K562 (cell line): ENCODE data around the gene VPS11. TPM values are rescaled to one million over a fixed set of nuclear protein-coding genes. Genes with fewer than 3 reads are reported as not detected.

Experiments used
- ESRRB ChIP-seq: fragments of 250-450 bp; sonication (Bioruptor Pico); IDR thresholded peaks from 2 replicates; pipeline ENCODE4 v1.5.0; 2020; ENCODE audit warnings: mild to moderate bottlenecking, moderate library complexity, borderline replicate concordance
- HCFC1 ChIP-seq: IDR thresholded peaks from 2 replicates; pipeline ENCODE4 v1.6.1; 2012; ENCODE audit warnings: low read depth, low read length, improper control_type of control experiment
- HDAC1 ChIP-seq, 2 experiments: fragments of 450-650 bp; IDR thresholded peaks; 2 replicates each; pipeline ENCODE4 v1.6.1; 2016 to 2017; ENCODE audit warnings: inconsistent platforms in 1 of 2, mild to moderate bottlenecking in 1 of 2, moderate library complexity in 1 of 2
- HDAC2 ChIP-seq: fragments of 450-650 bp; IDR thresholded peaks from 2 replicates; pipeline ENCODE4 v1.6.1; 2016; ENCODE audit warnings: mild to moderate bottlenecking
- HMGN3 ChIP-seq: IDR thresholded peaks from 2 replicates; pipeline ENCODE4 v1.6.1; 2011; ENCODE audit warnings: borderline replicate concordance, low read depth, mild to moderate bottlenecking, mixed read lengths, low read length; ENCODE audit not compliant: insufficient read length; ENCODE audit errors: extremely low read depth
- KDM1A ChIP-seq, 2 experiments: fragments of 450-650 bp; IDR thresholded peaks; 2 replicates each; pipeline ENCODE4 v1.6.1; 2016; ENCODE audit warnings: mild to moderate bottlenecking in 2 of 2
- KLF6 ChIP-seq: fragments of 250-450 bp; sonication (Bioruptor Pico); IDR thresholded peaks from 2 replicates; pipeline ENCODE4 v1.4.0; 2020; ENCODE audit warnings: mild to moderate bottlenecking, moderate library complexity, borderline replicate concordance
- MEIS2 ChIP-seq: fragments of 450-650 bp; IDR thresholded peaks from 2 replicates; pipeline ENCODE4 v1.6.1; 2014; ENCODE audit warnings: mild to moderate bottlenecking; ENCODE audit not compliant: partially characterized antibody
- MYNN ChIP-seq, 2 experiments: sonication (generic); formaldehyde crosslinking in 1 of 2; IDR thresholded peaks; 2 replicates each; pipeline versions ENCODE4 v1.5.0 to v1.6.1; 2016 to 2020; ENCODE audit warnings: antibody characterized with exemption in 1 of 2, missing genetic modification reagents in 1 of 2
- NR4A1 ChIP-seq, 2 experiments: fragments of 250-450 bp in 1 of 2; fragments of 450-650 bp in 1 of 2; sonication (Bioruptor Pico) in 1 of 2; IDR thresholded peaks; 2 replicates each; pipeline versions ENCODE4 v1.4.0 to v1.6.1; 2016 to 2020; ENCODE audit warnings: mild to moderate bottlenecking in 2 of 2, missing compliant biosample characterization in 1 of 2, missing genetic modification characterization in 1 of 2, moderate library complexity in 1 of 2
- PML ChIP-seq: IDR thresholded peaks from 2 replicates; pipeline ENCODE4 v1.6.1; 2012; ENCODE audit warnings: low read length, inconsistent platforms
- PRPF4 ChIP-seq: fragments of 200-400 bp; formaldehyde crosslinking; IDR thresholded peaks from one replicate; pipeline ENCODE4 v1.6.1; 2017; ENCODE audit warnings: low read length, low read depth, mild to moderate bottlenecking; ENCODE audit not compliant: insufficient read depth, poor library complexity, severe bottlenecking
- RFX1 ChIP-seq: fragments of 450-650 bp; IDR thresholded peaks from 2 replicates; pipeline ENCODE4 v1.6.1; 2016; ENCODE audit warnings: mild to moderate bottlenecking, moderate library complexity
- XRCC5 ChIP-seq: fragments of 200-400 bp; formaldehyde crosslinking; IDR thresholded peaks from 2 replicates; pipeline ENCODE4 v1.6.1; 2017; ENCODE audit warnings: low read depth, mild to moderate bottlenecking, low read length
- ZFX ChIP-seq: sonication (generic); formaldehyde crosslinking; IDR thresholded peaks from 2 replicates; pipeline ENCODE4 v1.8.0; 2022; ENCODE audit warnings: mild to moderate bottlenecking, missing genetic modification reagents, moderate library complexity
- ZNF274 ChIP-seq: IDR thresholded peaks from 2 replicates; pipeline ENCODE4 v1.6.1; 2011; ENCODE audit warnings: low read depth, mild to moderate bottlenecking, low read length, moderate library complexity, borderline replicate concordance
- polyA plus RNA-seq, 8 experiments: library from polyadenylated mRNA; depleted of rRNA in 4 of 8; stranded (reverse) in 5 of 8; unstranded in 3 of 8; fragments of >200 nt; fragmentation: Nextera tagmentation in 2 of 8; fragmentation: Illumina TruSeq in 1 of 8; extraction: Ambion mirVana in 2 of 8; extraction: Trizol in 1 of 8; gene quantifications; 2 replicates each; pipeline versions ENCODE4 v1.2.1 to v1.2.3, GENCODE V29; 2011 to 2014; ENCODE audit warnings: inconsistent platforms in 1 of 8, missing spikeins in 1 of 8
- total RNA-seq, 7 experiments: library from RNA; depleted of rRNA in 6 of 7; stranded (reverse); fragments of >200 nt in 6 of 7; fragmentation: Illumina TruSeq in 2 of 7; extraction: Trizol in 2 of 7; gene quantifications; 2 replicates each; pipeline versions ENCODE4 v1.2.1 to v1.2.3, GENCODE V29; 2011 to 2021; ENCODE audit warnings: low replicate concordance in 1 of 7
- TF ChIP-seq, protein P1 (sequence below), 2 experiments: fragments of 450-650 bp; formaldehyde crosslinking in 1 of 2; IDR thresholded peaks; 2 replicates each; pipeline versions ENCODE4 v1.4.0 to v1.6.1; 2014 to 2020; ENCODE audit warnings: mild to moderate bottlenecking in 2 of 2, borderline replicate concordance in 1 of 2, low read depth in 1 of 2

VPS11 gene
- total and polyA plus RNA-seq, 9 of the 15 experiments (the other 6 are each of a cell fraction or from before 2014, with no cell fraction given): 14.1 to 35.5 (median 27.5) TPM

DNA sequence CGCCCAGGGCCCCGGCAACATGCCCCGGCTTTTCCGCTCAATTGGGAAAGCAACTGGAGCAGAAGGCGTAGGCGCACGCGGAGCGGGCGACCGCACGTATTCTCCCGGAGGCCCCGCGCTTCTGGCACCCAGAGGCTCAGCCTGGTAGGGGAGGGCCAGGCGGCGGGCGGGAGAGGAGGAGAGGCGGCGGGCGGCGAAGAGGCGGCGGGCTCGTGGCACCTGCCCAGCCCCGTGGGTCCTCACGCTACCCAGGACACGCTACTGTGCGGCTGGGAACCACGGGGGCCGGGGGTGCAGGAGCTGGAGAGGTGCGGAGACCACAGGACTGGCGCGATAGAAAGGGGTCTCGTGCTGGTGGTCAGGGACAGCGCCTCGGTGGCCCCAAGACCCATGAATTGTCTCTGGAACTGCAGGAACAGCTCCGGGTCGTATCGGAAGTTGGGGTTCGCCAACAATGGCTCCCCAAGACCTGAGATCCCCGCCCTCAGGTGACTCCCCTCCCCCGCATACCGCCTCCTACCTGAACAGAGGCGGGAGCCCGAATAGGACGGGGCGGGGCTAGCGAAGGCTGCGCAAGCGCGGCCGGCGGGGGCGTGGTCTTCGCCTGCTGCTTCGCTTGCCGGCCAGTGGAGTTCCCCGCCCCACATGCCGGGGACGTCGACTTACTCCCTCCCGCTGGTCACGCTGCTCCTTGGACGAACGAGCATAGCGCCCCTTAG lies 37.1 kb upstream of the VPS11 start, which contains the start of gene SLC37A4 (continued):
- TF ChIP-seq, protein P1, sequence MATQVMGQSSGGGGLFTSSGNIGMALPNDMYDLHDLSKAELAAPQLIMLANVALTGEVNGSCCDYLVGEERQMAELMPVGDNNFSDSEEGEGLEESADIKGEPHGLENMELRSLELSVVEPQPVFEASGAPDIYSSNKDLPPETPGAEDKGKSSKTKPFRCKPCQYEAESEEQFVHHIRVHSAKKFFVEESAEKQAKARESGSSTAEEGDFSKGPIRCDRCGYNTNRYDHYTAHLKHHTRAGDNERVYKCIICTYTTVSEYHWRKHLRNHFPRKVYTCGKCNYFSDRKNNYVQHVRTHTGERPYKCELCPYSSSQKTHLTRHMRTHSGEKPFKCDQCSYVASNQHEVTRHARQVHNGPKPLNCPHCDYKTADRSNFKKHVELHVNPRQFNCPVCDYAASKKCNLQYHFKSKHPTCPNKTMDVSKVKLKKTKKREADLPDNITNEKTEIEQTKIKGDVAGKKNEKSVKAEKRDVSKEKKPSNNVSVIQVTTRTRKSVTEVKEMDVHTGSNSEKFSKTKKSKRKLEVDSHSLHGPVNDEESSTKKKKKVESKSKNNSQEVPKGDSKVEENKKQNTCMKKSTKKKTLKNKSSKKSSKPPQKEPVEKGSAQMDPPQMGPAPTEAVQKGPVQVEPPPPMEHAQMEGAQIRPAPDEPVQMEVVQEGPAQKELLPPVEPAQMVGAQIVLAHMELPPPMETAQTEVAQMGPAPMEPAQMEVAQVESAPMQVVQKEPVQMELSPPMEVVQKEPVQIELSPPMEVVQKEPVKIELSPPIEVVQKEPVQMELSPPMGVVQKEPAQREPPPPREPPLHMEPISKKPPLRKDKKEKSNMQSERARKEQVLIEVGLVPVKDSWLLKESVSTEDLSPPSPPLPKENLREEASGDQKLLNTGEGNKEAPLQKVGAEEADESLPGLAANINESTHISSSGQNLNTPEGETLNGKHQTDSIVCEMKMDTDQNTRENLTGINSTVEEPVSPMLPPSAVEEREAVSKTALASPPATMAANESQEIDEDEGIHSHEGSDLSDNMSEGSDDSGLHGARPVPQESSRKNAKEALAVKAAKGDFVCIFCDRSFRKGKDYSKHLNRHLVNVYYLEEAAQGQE (IDR thresholded peaks at IDR 0.05; ENCODE audit: borderline replicate concordance): peak; percentile 43; the same call in 1 of the 2 replicates
- TF ChIP-seq, protein P1 (CRISPR knock-in tag; IDR thresholded peaks at IDR 0.05; ENCODE audit: low read depth): no peak
- TF ChIP-seq ZNF274 (no peak), MYNN (IDR thresholded peaks at IDR 0.05) (no peak), MYNN (CRISPR knock-in tag; IDR thresholded peaks at IDR 0.05) (no peak), PRPF4 (no peak), RFX1 (no peak), HMGN3 (peak; percentile 86), HDAC1 (IDR thresholded peaks at IDR 0.05) (peak in 1 of 2 experiments; percentile 62; a peak in 1 of 4 replicates), PML (peak; percentile 30; the same call in 1 of the 2 replicates), ZFX (peak; percentile 43; the same call in 1 of the 2 replicates), KDM1A (IDR thresholded peaks at IDR 0.05) (no peak), XRCC5 (peak; percentile 92; the same call in 1 of the 2 replicates), ESRRB (CRISPR knock-in tag) (no peak), MEIS2 (peak; percentile 85), KLF6 (CRISPR knock-in tag) (no peak), HDAC2 (no peak), HCFC1 (peak; percentile 36; the same call in 1 of the 2 replicates), NR4A1 (CRISPR knock-in tag; IDR thresholded peaks at IDR 0.05) (no peak), NR4A1 (tag; IDR thresholded peaks at IDR 0.05) (no peak)
